GM18867 (cell line): Measurements from ENCODE around the gene CTDSP2.
"Not testable (repeated sequence)": the region's sequence is repeated elsewhere in the genome, so short reads cannot be mapped to it uniquely, and the experiment has no call there.

Experiments
- ATAC-seq: cut with Tn5 transposase; IDR thresholded peaks from one replicate; pipeline ENCODE4 v1.9.1; 2021; ENCODE audit warnings: mild to moderate bottlenecking, moderate library complexity; ENCODE audit not compliant: unreplicated experiment

The CTDSP2 gene

GRCh38 chr12:57836442-57837375 is 9.8 kb downstream of the CTDSP2 start:
- peak; percentile 41 for ATAC-seq

- ATAC-seq, result no peak
Observed at GRCh38 chr12:57835366-57836288, 10.9 kb downstream of the CTDSP2 start.

GRCh38 chr12:57834086-57834876 is 12.2 kb downstream of the CTDSP2 start:
- no peak for ATAC-seq

GRCh38 chr12:57833672-57834071 is 12.9 kb downstream of the CTDSP2 start:
- no peak for ATAC-seq

GRCh38 chr12:57832966-57833365 is 13.6 kb downstream of the CTDSP2 start:
- ATAC-seq, result no peak

- ATAC-seq, result no peak
Observed at GRCh38 chr12:57830393-57830792, 16.1 kb downstream of the CTDSP2 start.

GRCh38 chr12:57829025-57829777 is 17.3 kb downstream of the CTDSP2 start:
- ATAC-seq, result no peak

- no peak for ATAC-seq
Observed at GRCh38 chr12:57826966-57827365, 19.6 kb downstream of the CTDSP2 start.

- no peak for ATAC-seq
Observed at GRCh38 chr12:57826400-57826799, 20.1 kb downstream of the CTDSP2 start.

GRCh38 chr12:57825451-57825850 is 21.1 kb downstream of the CTDSP2 start:
- ATAC-seq, result no peak

- no peak for ATAC-seq
Observed at GRCh38 chr12:57823908-57824640, 22.5 kb downstream of the CTDSP2 start.

- no peak for ATAC-seq
Observed at GRCh38 chr12:57823131-57823907, 23.2 kb downstream of the CTDSP2 start.

- no peak for ATAC-seq
Observed at GRCh38 chr12:57822392-57823130, 24.0 kb downstream of the CTDSP2 start.

GRCh38 chr12:57821474-57822214 is 24.9 kb downstream of the CTDSP2 start:
- ATAC-seq, result no peak

- not testable (repeated sequence) for ATAC-seq
Observed at GRCh38 chr12:57821015-57821414, 25.5 kb downstream of the CTDSP2 start.

GRCh38 chr12:57820119-57820518 is 26.4 kb downstream of the CTDSP2 start:
- ATAC-seq, result not testable (repeated sequence)

GRCh38 chr12:57817990-57818331 is 28.6 kb downstream of the CTDSP2 start:
- ATAC-seq, result not testable (repeated sequence)
